ENCODE results near the gene GNAI2. TPM values are rescaled to one million over a fixed set of nuclear protein-coding genes. Genes with fewer than 3 reads are reported as not detected.
"Not testable (repeated sequence)": the region's sequence is repeated elsewhere in the genome, so short reads cannot be mapped to it uniquely, and the experiment has no call there.

GNAI2 gene
- total and polyA plus RNA-seq, 12 donors = 107 to 270 (median 146) TPM

- Histone ChIP-seq H3K27ac (peak overlapping the region; percentile 21 to 92 (median 85)), H3K36me3 (peaks cover 0 to 8% (median 0%) of the 10 kb centered on the region in 9 donors), H3K27me3 (peaks cover 0 to 34% (median 9%) of the 10 kb centered on the region in 7 donors), H3K9me3 (no peaks in the 10 kb centered on the region), H3K4me3 (peak overlapping the region in 9 of 10 donors; percentile 26 to 52 (median 43)), H3K4me1 (peaks cover 4 to 47% (median 19%) of the 10 kb centered on the region in 9 donors)
- DNase-seq (no peak), ATAC-seq (peak; percentile 14 to 58 (median 32))
- TF ChIP-seq CTCF (IDR thresholded peaks at IDR 0.05) = no peak
- 63 to 67% methylated on average over 8 of the region's 8 CpGs for WGBS, 2 donors
- intact Hi-C loops (cut with DNase I) = loop anchor here in 1 of 10 donors (10.0 kb wide), 1 partner anchor 155 kb away; no protein-coding TSS in a partner anchor
Measured at GRCh38 chr3:50279255-50280016, 43.4 kb downstream of the GNAI2 start.

GRCh38 chr3:50284121-50284520 is 48.1 kb downstream of the GNAI2 start:
- H3K4me3 ChIP-seq; H3K27ac ChIP-seq; ATAC-seq; intact Hi-C loops (cut with DNase I); DNase-seq; H3K9me3 ChIP-seq; H3K27me3 ChIP-seq: not testable (repeated sequence)
- Histone ChIP-seq H3K4me1 (peaks cover 0 to 54% (median 25%) of the 10 kb centered on the region in 9 donors), H3K36me3 (peaks cover 0 to 29% (median 18%) of the 10 kb centered on the region in 9 donors)
- 86 to 90% methylated on average over 6 of the region's 6 CpGs for WGBS, 2 donors

- no peak overlapping the region for H3K4me3 ChIP-seq
- no peaks in the 10 kb centered on the region for H3K27me3 ChIP-seq
- DNase-seq (no peak), ATAC-seq (peak in 2 of 8 donors; percentile 2 to 10)
- peaks cover 0 to 43% (median 28%) of the 10 kb centered on the region in 9 donors for H3K36me3 ChIP-seq
- peak overlapping the region in 9 of 10 donors; percentile 42 to 88 (median 79) for H3K27ac ChIP-seq
- H3K4me1 ChIP-seq = peaks cover 9 to 54% (median 32%) of the 10 kb centered on the region in 9 donors
- H3K9me3 ChIP-seq = no peaks in the 10 kb centered on the region
- no peak for TF ChIP-seq CTCF (IDR thresholded peaks at IDR 0.05)
- intact Hi-C loops (cut with DNase I) = no loop called here
- 85% methylated on average over 28 of the region's 28 CpGs for WGBS, 2 donors
Measured at GRCh38 chr3:50286322-50287227, 50.6 kb downstream of the GNAI2 start.

- H3K9me3 ChIP-seq = no peaks in the 10 kb centered on the region
- peaks cover 10 to 57% (median 37%) of the 10 kb centered on the region in 9 donors for H3K4me1 ChIP-seq
- ATAC-seq = peak; percentile 38 to 71 (median 55)
- H3K27me3 ChIP-seq = no peaks in the 10 kb centered on the region
- intact Hi-C loops (cut with DNase I) = no loop called here
- no peak overlapping the region for H3K4me3 ChIP-seq
- 56 to 71% methylated on average over 1 of the region's 1 CpG for WGBS, 2 donors
- no peak for TF ChIP-seq CTCF (IDR thresholded peaks at IDR 0.05)
- peak; percentile 61 to 68 for DNase-seq
- H3K36me3 ChIP-seq = peaks cover 0 to 43% (median 28%) of the 10 kb centered on the region in 9 donors
- H3K27ac ChIP-seq = peak overlapping the region in 9 of 10 donors; percentile 42 to 88 (median 79)
Measured at GRCh38 chr3:50287262-50287661, 51.3 kb downstream of the GNAI2 start.

Data from heart right ventricle (tissue), 16 donors.